ENCODE data around the gene KIF26B. TPM values are rescaled to one million over a fixed set of nuclear protein-coding genes. Genes with fewer than 3 reads are reported as not detected.

The KIF26B gene
- polyA plus RNA-seq, 1 donor from 2014 or later, result 6.3 TPM

DNA sequence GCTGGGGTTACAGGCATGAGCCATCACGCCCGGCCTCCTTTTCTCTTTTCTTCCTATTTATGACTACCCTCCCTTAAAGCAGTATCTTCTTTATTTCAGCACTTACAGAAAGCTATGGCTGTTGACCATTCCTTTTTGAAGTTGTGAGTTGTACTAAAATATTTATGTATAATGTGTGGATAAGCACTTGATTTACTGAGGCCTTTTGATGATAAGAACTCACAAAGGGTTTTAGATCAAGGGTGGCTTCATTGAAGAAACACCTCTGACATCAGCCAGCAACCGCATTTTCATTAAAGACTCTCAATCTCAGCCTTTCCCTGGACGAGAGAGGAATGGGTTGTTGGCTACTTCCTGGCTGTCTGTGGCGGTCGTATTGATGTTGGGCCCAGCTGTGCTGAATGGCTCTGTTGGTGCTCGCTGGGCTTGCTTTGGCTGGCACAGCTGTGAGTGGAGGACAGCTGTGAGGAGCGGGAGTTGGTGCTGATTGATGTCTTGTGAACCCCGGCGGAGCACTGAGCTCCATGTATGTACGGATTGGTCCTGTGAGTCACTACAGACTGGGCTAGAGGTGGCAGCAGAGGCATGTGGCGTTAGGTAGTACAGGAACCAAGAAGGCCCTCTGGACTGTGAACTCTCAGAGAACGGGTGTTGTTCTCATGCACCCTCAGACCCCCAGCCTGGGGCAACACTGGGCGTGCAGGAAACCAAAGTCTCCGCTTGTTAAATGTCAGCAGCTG, 208.8 kb downstream of the KIF26B start:
- H4K20me1 ChIP-seq (ENCODE audit: insufficient read depth), result no peaks in the 10 kb centered on the region
- H3K4me2 ChIP-seq (ENCODE audit: low read length), result no peak overlapping the region
- no peaks in the 10 kb centered on the region for H3F3A ChIP-seq (ENCODE audit: insufficient read depth, low read length, poor library complexity, severe bottlenecking)
- no peaks in the 10 kb centered on the region for H3K36me3 ChIP-seq (ENCODE audit: insufficient read depth, low read length)
- H3K27ac ChIP-seq (ENCODE audit: low read length), result no peak overlapping the region
- H3K4me3 ChIP-seq (ENCODE audit: low read length), result no peak overlapping the region
- no peaks in the 10 kb centered on the region for H3K27me3 ChIP-seq (ENCODE audit: insufficient read depth, low read depth, low read length)
- no peak for TF ChIP-seq CTCF (IDR thresholded peaks at IDR 0.05; ENCODE audit: poor library complexity, severe bottlenecking)
- H3K9me2 ChIP-seq (ENCODE audit: insufficient read depth, low read length), result no peaks in the 10 kb centered on the region
- peaks cover 3% of the 10 kb centered on the region for H3K9me3 ChIP-seq (ENCODE audit: low read length)
- no peak overlapping the region for H3K9ac ChIP-seq (ENCODE audit: low read length)
- no peaks in the 10 kb centered on the region for H3K79me2 ChIP-seq (replicated peaks; ENCODE audit: insufficient read depth, low read length)
- H2AFZ ChIP-seq (ENCODE audit: low read depth, low read length), result no peak overlapping the region

GRCh38 chr1:245365095-245366020, 210.6 kb downstream of the KIF26B start:
- Histone ChIP-seq H3K27ac (ENCODE audit: low read length) (no peak overlapping the region), H3K9me2 (ENCODE audit: insufficient read depth, low read length) (no peaks in the 10 kb centered on the region), H3K79me2 (replicated peaks; ENCODE audit: insufficient read depth, low read length) (no peaks in the 10 kb centered on the region), H3K27me3 (ENCODE audit: insufficient read depth, low read depth, low read length) (no peaks in the 10 kb centered on the region), H4K20me1 (ENCODE audit: insufficient read depth) (no peaks in the 10 kb centered on the region), H3K36me3 (ENCODE audit: insufficient read depth, low read length) (no peaks in the 10 kb centered on the region), H3F3A (ENCODE audit: insufficient read depth, low read length, poor library complexity, severe bottlenecking) (no peaks in the 10 kb centered on the region), H3K9me3 (ENCODE audit: low read length) (peaks cover 3% of the 10 kb centered on the region), H3K9ac (ENCODE audit: low read length) (no peak overlapping the region), H3K4me2 (ENCODE audit: low read length) (no peak overlapping the region), H3K4me3 (ENCODE audit: low read length) (no peak overlapping the region), H2AFZ (ENCODE audit: low read depth, low read length) (no peak overlapping the region)
- TF ChIP-seq EP300 (conservative IDR thresholded peaks at IDR 0.05; ENCODE audit: poor library complexity, severe bottlenecking), result no peak
- no peak for TF ChIP-seq CTCF (IDR thresholded peaks at IDR 0.05; ENCODE audit: poor library complexity, severe bottlenecking)
- no peak for TF ChIP-seq RAD21 (conservative IDR thresholded peaks at IDR 0.05)
- no peak for TF ChIP-seq MXI1 (conservative IDR thresholded peaks at IDR 0.05; ENCODE audit: poor library complexity, severe bottlenecking)
- no peak for TF ChIP-seq POLR2AphosphoS5 (IDR thresholded peaks at IDR 0.05)
- TF ChIP-seq TAF1 (IDR thresholded peaks at IDR 0.05; ENCODE audit: low read depth), result no peak
- no peak for TF ChIP-seq SMC3 (conservative IDR thresholded peaks at IDR 0.05; ENCODE audit: poor library complexity)
- no peak for TF ChIP-seq EZH2 (IDR thresholded peaks at IDR 0.05; ENCODE audit: borderline replicate concordance, insufficient read depth, low read length, poor library complexity, severe bottlenecking)

All from neural cell (in vitro differentiated cells).